Activated CD4-positive, alpha-beta memory T cell treated with anti-CD3 and anti-CD28 coated beads, Interleukin-2, amount 10 ng/mL, durations not matched to agents 7 days and 5 days (primary cell): ENCODE data around the gene MITF. TPM values are rescaled to one million over a fixed set of nuclear protein-coding genes. Genes with fewer than 3 reads are reported as not detected.

ENCODE experiments used
- CTCF ChIA-PET: fragments of 350-600 bp; sonication (Branson Sonifier 250); formaldehyde crosslinking; loops from one replicate; lab custom pipeline; 2021; ENCODE audit warnings: antibody characterized with exemption, inconsistent platforms; lab: Charles Lee
- POLR2A ChIA-PET: fragments of 350-600 bp; sonication (Branson Sonifier 250); formaldehyde crosslinking; loops from one replicate; lab custom pipeline; 2021; ENCODE audit warnings: antibody characterized with exemption; lab: Charles Lee
- DNase-seq: peaks from one replicate; pipeline ENCODE4 v3.0.0-alpha.2; 2020
- H3K27ac Mint-ChIP-seq: one replicate; pipeline ENCODE4 v1.8.0; 2021; ENCODE audit warnings: mild to moderate bottlenecking, mixed read lengths
- H3K27me3 Mint-ChIP-seq: one replicate; pipeline ENCODE4 v1.8.0; 2021; ENCODE audit warnings: mixed read lengths
- H3K36me3 Mint-ChIP-seq: one replicate; pipeline ENCODE4 v1.8.0; 2021; ENCODE audit warnings: low read depth, mixed read lengths
- H3K4me1 Mint-ChIP-seq: one replicate; pipeline ENCODE4 v1.8.0; 2021; ENCODE audit warnings: mixed read lengths
- H3K4me3 Mint-ChIP-seq: one replicate; pipeline ENCODE4 v1.8.0; 2021; ENCODE audit warnings: mild to moderate bottlenecking, mixed read lengths
- H3K9me3 Mint-ChIP-seq: one replicate; pipeline ENCODE4 v1.8.0; 2021; ENCODE audit warnings: mixed read lengths
- total RNA-seq, 2 experiments: library from RNA; stranded (reverse); gene quantifications; one replicate each; pipeline ENCODE4 v1.2.3, GENCODE V29; 2021

MITF gene
- total RNA-seq, 2 experiments from 2014 or later: not detected

DNA sequence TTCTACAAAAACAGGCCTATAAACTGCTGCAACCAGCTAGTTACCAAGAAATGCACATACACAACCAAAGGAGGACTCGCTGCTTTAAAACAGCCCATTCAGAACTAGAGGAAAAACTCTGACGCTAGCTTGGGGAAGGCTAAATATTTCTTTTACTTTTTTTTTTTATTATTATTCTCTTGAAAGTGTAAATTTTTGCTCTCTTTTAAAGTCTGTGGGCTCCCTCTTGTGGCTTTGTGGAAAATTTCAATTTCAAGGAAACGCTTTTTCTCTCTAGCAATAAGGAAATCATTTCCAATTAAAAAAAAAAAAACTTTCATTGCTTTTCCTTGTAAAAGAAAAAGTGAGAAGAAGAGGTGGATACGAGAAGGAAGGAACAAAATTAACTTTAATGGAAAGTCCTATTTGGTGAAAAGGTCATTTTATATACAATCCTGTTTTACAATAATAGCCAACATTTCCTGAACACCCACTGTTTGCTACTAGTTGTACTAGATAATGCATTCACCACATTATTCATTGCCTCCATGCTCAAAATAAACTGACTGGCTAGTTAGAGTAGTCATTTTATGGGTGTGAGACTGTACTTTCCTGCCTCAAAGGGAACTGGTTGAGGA, 209.1 kb downstream of the MITF start:
- Mint-ChIP-seq H3K27ac (no peak overlapping the region), H3K36me3 (no peaks in the 10 kb centered on the region), H3K4me1 (no peaks in the 10 kb centered on the region), H3K27me3 (no peaks in the 10 kb centered on the region), H3K4me3 (no peak overlapping the region), H3K9me3 (no peaks in the 10 kb centered on the region)
- DNase-seq: no peak
- CTCF ChIA-PET: no interaction called here
- POLR2A ChIA-PET: no interaction called here

DNA sequence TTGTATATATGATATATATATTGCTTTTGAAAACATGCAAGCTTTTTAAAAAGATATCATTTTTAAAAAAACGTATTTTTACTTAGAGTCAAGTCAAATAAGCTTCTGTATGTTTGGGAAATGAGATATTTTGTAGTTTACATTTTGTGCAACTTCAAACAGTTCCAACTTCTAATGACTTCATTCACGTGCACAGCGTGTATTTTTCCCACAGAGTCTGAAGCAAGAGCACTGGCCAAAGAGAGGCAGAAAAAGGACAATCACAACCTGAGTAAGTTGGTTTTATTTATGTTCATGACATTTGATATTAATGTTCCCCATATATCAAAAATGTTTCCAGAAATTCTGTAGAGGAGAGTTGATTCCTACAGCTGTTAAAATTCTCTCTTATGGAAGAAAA, 212.4 kb downstream of the MITF start:
- no peak overlapping the region for H3K4me3 Mint-ChIP-seq
- H3K27me3 Mint-ChIP-seq: no peaks in the 10 kb centered on the region
- POLR2A ChIA-PET: no interaction called here
- no peaks in the 10 kb centered on the region for H3K9me3 Mint-ChIP-seq
- CTCF ChIA-PET: no interaction called here
- DNase-seq: no peak
- H3K36me3 Mint-ChIP-seq: no peaks in the 10 kb centered on the region
- H3K4me1 Mint-ChIP-seq: no peaks in the 10 kb centered on the region
- no peak overlapping the region for H3K27ac Mint-ChIP-seq

DNA sequence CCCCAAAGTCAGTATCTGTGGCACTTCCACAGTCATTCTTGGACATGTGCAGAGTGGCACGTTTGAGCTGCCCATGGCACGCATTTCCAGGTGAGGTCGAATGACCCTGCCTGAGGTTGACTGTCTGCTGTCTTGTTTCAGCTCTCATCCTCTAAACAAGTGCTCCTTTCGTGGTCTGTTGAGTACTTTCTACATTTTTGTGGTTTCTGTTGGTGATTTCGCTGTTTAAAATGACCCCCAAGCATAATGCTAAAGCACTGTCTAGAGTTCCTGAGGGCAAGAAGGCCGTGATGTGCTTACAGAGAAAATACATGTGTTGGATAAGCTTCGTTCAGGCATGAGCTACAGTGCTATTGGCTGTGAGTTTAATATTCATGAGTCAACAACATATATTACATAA, 220.3 kb downstream of the MITF start:
- no peak overlapping the region for H3K4me3 Mint-ChIP-seq
- H3K9me3 Mint-ChIP-seq: no peaks in the 10 kb centered on the region
- ChIA-PET CTCF (no interaction called here), POLR2A (no interaction called here)
- no peaks in the 10 kb centered on the region for H3K36me3 Mint-ChIP-seq
- no peaks in the 10 kb centered on the region for H3K27me3 Mint-ChIP-seq
- no peaks in the 10 kb centered on the region for H3K4me1 Mint-ChIP-seq
- no peak overlapping the region for H3K27ac Mint-ChIP-seq
- DNase-seq: no peak

DNA sequence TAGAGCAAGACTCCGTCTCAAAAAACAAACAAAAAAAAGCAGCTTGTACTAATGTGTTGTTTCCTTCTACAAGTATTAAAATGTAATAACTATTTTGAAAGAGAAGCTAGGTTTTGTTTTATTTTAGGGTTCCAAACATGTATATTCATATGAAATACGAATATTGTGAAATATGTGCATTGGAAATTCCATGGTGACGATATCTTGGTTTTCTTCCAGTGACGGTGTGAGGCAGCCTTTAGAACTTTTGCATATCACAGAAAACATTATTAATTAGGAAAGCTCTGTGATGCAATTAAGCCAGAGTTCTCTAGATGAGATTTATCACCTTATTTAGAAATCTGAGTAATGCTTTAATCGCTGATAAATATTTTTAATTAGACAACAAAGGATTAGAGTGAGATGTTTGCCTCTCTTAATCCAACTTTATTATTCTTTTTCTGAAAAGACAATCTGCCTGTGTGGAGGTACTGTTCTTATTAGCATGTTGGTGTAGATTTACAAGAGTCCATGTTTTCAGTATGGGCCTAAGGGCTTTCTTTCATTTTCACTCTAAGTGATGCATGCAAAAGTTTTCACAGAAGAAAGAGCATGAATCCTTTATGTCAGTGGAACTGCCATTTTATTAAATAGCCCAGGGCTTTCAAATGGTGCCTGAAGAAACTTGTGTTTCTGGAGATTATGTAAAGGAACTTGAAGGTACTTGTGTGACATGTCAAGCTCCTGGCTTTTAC, 222.6 kb downstream of the MITF start:
- H3K27ac Mint-ChIP-seq: no peak overlapping the region
- ChIA-PET POLR2A (no interaction called here), CTCF (no interaction called here)
- no peak for DNase-seq
- H3K4me3 Mint-ChIP-seq: no peak overlapping the region
- H3K9me3 Mint-ChIP-seq: no peaks in the 10 kb centered on the region
- no peaks in the 10 kb centered on the region for H3K4me1 Mint-ChIP-seq
- no peaks in the 10 kb centered on the region for H3K36me3 Mint-ChIP-seq
- no peaks in the 10 kb centered on the region for H3K27me3 Mint-ChIP-seq

DNA sequence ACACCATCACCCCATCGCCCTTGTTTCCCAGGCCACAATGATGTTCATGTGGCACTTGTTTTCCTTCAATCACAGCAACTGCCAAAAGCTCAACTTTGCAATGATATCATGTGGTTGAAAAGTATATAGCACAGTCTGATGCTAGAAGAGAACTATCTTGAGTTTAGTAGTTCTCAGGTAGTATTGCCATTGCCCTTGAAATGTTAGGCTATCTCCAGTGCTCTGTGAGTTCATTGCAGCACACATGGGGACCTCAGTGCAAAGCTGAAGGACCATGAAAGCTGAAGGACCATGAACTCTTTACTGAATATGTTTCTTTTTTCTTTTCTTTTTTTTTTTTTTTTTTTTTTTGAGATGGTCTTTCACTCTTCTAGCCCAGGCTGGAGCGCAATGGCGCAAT, 224.4 kb downstream of the MITF start:
- no peaks in the 10 kb centered on the region for H3K36me3 Mint-ChIP-seq
- no peaks in the 10 kb centered on the region for H3K9me3 Mint-ChIP-seq
- no peak overlapping the region for H3K4me3 Mint-ChIP-seq
- POLR2A ChIA-PET: no interaction called here
- DNase-seq: no peak
- CTCF ChIA-PET: no interaction called here
- no peaks in the 10 kb centered on the region for H3K27me3 Mint-ChIP-seq
- no peak overlapping the region for H3K27ac Mint-ChIP-seq
- no peaks in the 10 kb centered on the region for H3K4me1 Mint-ChIP-seq

DNA sequence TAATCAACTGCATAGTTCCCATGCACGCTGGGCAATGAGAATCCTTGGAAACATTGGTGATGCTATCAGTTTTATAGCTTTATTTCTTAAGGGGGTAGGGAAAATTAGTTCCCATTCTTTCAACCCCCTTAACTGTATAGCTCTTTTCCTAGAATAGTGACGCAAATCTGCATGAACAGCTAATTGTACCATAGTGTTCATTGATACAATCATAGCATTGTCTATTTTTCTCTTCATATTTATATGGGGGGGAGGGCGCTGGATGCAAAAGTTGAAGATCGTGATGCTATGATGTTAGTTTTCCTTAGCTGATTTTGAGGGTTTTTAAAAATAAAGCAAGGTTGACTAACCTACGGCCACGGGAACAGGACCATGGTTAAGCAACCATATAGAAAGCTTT, 227.9 kb downstream of the MITF start:
- Mint-ChIP-seq H3K27ac (no peak overlapping the region), H3K9me3 (no peaks in the 10 kb centered on the region), H3K4me1 (no peaks in the 10 kb centered on the region), H3K4me3 (no peak overlapping the region), H3K27me3 (no peaks in the 10 kb centered on the region), H3K36me3 (no peaks in the 10 kb centered on the region)
- DNase-seq: no peak
- ChIA-PET POLR2A (no interaction called here), CTCF (no interaction called here)

DNA sequence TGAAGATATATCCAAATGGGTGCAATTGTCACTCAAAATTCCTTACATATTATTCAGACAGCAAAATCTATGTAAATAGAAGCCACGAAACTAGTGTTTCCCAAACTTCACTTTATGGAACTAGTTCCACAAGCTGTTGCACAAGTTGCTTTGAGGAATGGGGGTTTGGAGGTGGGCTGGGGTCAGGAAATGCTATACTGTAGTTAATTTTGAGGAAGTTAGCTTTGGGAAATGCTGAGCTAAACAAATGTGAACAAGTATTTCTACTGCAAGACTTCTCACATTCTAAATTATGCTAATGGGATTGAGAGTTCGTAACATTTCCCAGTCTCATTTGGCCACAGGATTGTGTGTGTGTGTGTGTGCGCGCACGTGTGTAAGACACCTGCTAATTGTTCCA, 231.6 kb downstream of the MITF start:
- Mint-ChIP-seq H3K36me3 (no peaks in the 10 kb centered on the region), H3K4me1 (no peaks in the 10 kb centered on the region), H3K4me3 (no peak overlapping the region), H3K27ac (no peak overlapping the region), H3K9me3 (no peaks in the 10 kb centered on the region), H3K27me3 (no peaks in the 10 kb centered on the region)
- CTCF ChIA-PET: no interaction called here
- POLR2A ChIA-PET: no interaction called here
- DNase-seq: no peak

DNA sequence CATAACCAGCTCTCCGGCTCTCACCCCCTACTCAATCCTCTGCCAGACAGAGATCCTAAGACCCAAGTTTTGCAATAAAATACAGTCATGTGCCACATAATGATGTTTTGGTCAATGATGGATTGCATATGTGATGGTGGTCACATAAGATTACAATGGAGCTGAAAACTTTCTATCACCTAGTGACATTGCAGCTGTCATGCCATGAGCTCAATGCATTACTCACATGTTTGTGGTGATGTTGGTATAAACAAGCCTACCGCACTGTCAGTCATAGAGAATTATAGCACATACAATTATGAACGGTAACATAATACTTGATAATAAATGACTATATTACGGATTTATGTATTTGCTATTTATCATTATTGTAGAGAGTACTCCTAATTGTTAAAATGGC, 233.4 kb downstream of the MITF start:
- no peaks in the 10 kb centered on the region for H3K4me1 Mint-ChIP-seq
- no peak overlapping the region for H3K27ac Mint-ChIP-seq
- ChIA-PET POLR2A (no interaction called here), CTCF (no interaction called here)
- H3K4me3 Mint-ChIP-seq: no peak overlapping the region
- peaks cover 7% of the 10 kb centered on the region for H3K9me3 Mint-ChIP-seq
- H3K27me3 Mint-ChIP-seq: no peaks in the 10 kb centered on the region
- H3K36me3 Mint-ChIP-seq: no peaks in the 10 kb centered on the region
- no peak for DNase-seq

DNA sequence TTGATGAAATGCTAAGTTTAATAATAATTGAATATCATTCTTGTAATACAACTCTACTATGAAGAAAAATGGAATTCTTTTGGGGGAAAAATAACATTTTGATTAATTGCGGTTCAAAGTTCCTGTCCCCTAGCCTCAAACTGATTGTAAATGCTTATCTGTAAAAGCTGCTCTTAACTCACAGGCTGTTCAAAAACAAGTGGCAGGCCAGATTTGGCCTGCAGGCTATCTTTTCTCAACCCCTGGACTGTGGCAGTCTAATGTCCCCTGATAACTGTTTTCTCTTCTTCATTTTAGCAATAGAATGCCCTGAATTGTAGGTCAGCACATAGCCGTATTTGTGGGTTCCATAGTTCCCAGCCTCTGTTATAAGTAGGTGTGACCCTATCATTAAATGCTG, 236.8 kb downstream of the MITF start:
- Mint-ChIP-seq H3K27ac (no peak overlapping the region), H3K27me3 (no peaks in the 10 kb centered on the region), H3K36me3 (no peaks in the 10 kb centered on the region), H3K4me3 (no peak overlapping the region), H3K9me3 (peaks cover 10% of the 10 kb centered on the region), H3K4me1 (no peaks in the 10 kb centered on the region)
- ChIA-PET CTCF (no interaction called here), POLR2A (no interaction called here)
- no peak for DNase-seq

DNA sequence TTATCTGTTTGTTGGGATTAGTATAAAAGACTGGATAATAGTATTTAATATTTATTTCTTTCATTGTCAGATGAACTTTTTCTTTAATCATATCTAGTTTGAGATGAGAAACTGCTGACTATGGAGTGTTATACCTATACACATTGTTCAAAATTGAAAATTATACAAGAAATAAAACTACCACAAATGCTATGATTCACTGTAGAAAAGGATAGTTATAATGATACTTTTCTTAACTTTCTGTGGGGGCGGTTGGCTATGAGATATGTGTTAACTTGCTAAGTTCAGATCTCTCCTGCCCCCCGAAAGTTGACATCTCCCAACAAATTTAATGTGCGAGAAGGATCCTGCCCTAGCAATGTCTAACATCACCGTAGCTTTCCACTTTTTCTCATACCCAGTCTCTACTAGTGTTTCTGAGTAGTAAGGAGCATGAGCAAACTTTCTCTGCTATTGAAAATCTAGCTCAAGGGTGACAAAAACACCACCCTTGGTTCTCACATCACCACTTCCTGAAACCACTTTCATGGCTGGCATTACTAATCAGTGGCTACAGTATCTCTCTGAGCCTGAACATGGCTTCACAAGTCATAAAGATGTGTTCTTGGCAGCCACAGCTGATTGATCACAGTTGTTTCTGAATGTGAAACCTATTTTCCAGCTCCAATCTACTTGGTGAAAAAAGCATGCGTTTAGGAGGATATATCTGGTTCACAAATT, 244.4 kb downstream of the MITF start:
- ChIA-PET POLR2A (no interaction called here), CTCF (no interaction called here)
- Mint-ChIP-seq H3K36me3 (no peaks in the 10 kb centered on the region), H3K27me3 (no peaks in the 10 kb centered on the region), H3K27ac (no peak overlapping the region), H3K4me1 (no peaks in the 10 kb centered on the region), H3K9me3 (peaks cover 3% of the 10 kb centered on the region), H3K4me3 (no peak overlapping the region)
- DNase-seq: no peak

DNA sequence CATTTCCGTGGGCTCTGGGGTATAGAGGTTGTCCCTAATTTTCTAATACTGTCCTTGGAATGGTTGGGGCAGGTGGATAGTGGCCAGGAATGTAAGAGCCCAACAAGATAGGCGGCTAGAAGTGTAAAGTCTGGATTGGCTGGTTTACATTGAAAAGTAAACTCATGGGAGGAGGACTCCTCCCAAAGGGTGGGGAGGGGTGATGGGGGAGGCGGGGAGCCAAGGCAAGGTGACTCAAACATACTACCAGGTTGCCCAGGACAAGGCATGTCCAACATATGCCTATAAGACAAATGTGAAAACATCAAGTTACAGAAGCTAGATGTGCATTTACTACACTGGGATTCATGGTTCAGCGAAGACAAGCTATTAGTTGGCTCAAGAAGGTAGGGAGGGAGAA, 246.0 kb downstream of the MITF start:
- H3K9me3 Mint-ChIP-seq: peaks cover 3% of the 10 kb centered on the region
- no peak overlapping the region for H3K27ac Mint-ChIP-seq
- POLR2A ChIA-PET: no interaction called here
- no peak overlapping the region for H3K4me3 Mint-ChIP-seq
- CTCF ChIA-PET: no interaction called here
- H3K27me3 Mint-ChIP-seq: no peaks in the 10 kb centered on the region
- no peaks in the 10 kb centered on the region for H3K4me1 Mint-ChIP-seq
- no peak for DNase-seq
- no peaks in the 10 kb centered on the region for H3K36me3 Mint-ChIP-seq

DNA sequence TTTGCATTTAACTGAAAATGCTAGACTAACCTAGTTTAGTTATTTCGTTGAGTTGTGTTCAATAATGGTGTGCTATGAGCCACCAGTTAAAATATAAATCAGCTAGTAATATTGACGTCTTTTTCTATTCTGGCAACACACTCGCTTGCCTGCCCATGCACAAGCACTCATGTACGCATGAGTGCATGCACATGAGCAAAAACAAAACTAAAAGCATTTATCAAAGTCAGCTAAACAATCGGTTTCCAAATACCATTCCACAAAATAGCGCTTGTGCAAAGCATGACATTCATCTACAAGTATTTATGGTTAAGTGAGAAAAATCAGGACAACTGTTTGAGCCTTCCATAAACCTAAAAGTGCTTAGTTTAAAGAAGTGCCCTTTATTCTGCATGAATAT, 247.2 kb downstream of the MITF start:
- Mint-ChIP-seq H3K36me3 (no peaks in the 10 kb centered on the region), H3K4me3 (no peak overlapping the region), H3K27me3 (no peaks in the 10 kb centered on the region), H3K4me1 (no peaks in the 10 kb centered on the region), H3K27ac (no peak overlapping the region), H3K9me3 (no peaks in the 10 kb centered on the region)
- CTCF ChIA-PET: no interaction called here
- POLR2A ChIA-PET: no interaction called here
- DNase-seq: no peak

DNA sequence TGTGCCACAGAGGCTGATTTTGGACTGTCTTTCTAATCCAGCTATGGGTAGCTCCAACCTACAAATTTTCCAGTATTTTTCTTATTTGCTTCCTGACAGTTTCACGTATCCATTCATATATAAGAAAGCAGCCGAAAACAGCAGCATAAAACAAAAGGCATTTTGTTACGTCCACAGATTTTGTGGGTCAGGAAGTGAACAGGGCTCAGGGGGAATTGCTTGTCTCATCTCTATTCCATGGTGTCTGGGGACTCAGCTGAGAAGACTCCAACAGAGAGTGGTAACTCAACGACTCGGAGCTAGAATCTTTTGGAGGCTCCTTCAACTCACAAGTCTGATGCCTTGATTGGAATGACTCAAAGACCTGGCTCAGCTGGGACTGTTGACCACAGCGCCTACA, 248.6 kb downstream of the MITF start:
- CTCF ChIA-PET: no interaction called here
- Mint-ChIP-seq H3K9me3 (no peaks in the 10 kb centered on the region), H3K27me3 (no peaks in the 10 kb centered on the region), H3K36me3 (no peaks in the 10 kb centered on the region), H3K27ac (no peak overlapping the region), H3K4me3 (no peak overlapping the region), H3K4me1 (no peaks in the 10 kb centered on the region)
- POLR2A ChIA-PET: no interaction called here
- no peak for DNase-seq

DNA sequence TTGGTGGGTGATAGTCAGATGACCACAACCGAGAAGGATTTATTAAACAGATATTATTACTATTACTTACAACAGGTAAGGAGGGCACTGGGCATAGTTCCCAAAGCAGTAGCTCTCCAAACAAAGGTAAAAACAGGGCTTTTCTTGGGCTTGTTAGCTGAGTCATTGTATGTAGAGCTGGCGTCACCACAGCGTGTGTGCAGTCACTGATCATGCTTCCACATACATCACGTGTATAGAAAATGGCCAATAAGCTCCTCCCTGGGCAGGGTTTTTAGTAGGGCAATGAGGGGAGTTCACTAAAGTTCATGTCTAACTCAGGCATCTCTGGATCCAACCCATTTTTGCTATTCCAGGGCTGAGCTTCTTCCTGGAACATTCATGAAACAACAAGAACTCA, 254.5 kb downstream of the MITF start:
- Mint-ChIP-seq H3K9me3 (no peaks in the 10 kb centered on the region), H3K4me3 (no peak overlapping the region), H3K27ac (no peak overlapping the region), H3K27me3 (no peaks in the 10 kb centered on the region), H3K4me1 (no peaks in the 10 kb centered on the region), H3K36me3 (no peaks in the 10 kb centered on the region)
- DNase-seq: no peak
- CTCF ChIA-PET: no interaction called here
- POLR2A ChIA-PET: no interaction called here
